SK-N-SH treated with all-trans-retinoic acid at 6 μM for 48 hours (cell line): Measurements from ENCODE around the gene TMLHE.
"Not testable (repeated sequence)": the region's sequence is repeated elsewhere in the genome, so short reads cannot be mapped to it uniquely, and the experiment has no call there.

Experiments used
- ATAC-seq: fragments of 200-7000 bp; cut with Tn5 transposase; 3 replicates; pipeline ENCODE4 v1.9.1; 2020; ENCODE audit warnings: mild to moderate bottlenecking, moderate library complexity
- ARNTL ChIP-seq: fragments of 450-650 bp; formaldehyde crosslinking; IDR thresholded peaks from 2 replicates; pipeline ENCODE4 v1.5.0; 2020; ENCODE audit warnings: low read depth, mild to moderate bottlenecking, moderate library complexity, borderline replicate concordance
- BACH2 ChIP-seq: fragments of 250-450 bp; sonication (Bioruptor Pico); IDR thresholded peaks from 2 replicates; pipeline ENCODE4 v1.9.0; 2021; ENCODE audit warnings: mild to moderate bottlenecking, borderline replicate concordance
- CSDC2 ChIP-seq: fragments of 250-450 bp; sonication (Bioruptor Pico); IDR thresholded peaks from 2 replicates; pipeline ENCODE4 v1.5.0; 2020; ENCODE audit warnings: mild to moderate bottlenecking, moderate library complexity
- ESRRG ChIP-seq: fragments of 250-450 bp; sonication (Bioruptor Pico); IDR thresholded peaks from 2 replicates; pipeline ENCODE4 v1.6.1; 2021; ENCODE audit warnings: mild to moderate bottlenecking
- GLIS3 ChIP-seq: fragments of 250-450 bp; sonication (Bioruptor Pico); IDR thresholded peaks from 2 replicates; pipeline ENCODE4 v1.5.0; 2020; ENCODE audit warnings: mild to moderate bottlenecking, moderate library complexity
- OSR1 ChIP-seq: fragments of 250-450 bp; sonication (Bioruptor Pico); IDR thresholded peaks from 2 replicates; pipeline ENCODE4 v1.8.0; 2022; ENCODE audit warnings: moderate library complexity, mild to moderate bottlenecking, inconsistent platforms
- PPARA ChIP-seq: fragments of 250-450 bp; sonication (Bioruptor Pico); IDR thresholded peaks from 2 replicates; pipeline ENCODE4 v1.5.0; 2020; ENCODE audit warnings: mild to moderate bottlenecking, borderline replicate concordance
- RARB ChIP-seq: fragments of 250-450 bp; sonication (Bioruptor Pico); IDR thresholded peaks from 2 replicates; pipeline ENCODE4 v1.8.0; 2021; ENCODE audit warnings: mild to moderate bottlenecking, moderate library complexity
- SNAI2 ChIP-seq: fragments of 250-450 bp; sonication (Bioruptor Pico); IDR thresholded peaks from 2 replicates; pipeline ENCODE4 v1.5.0; 2020; ENCODE audit warnings: mild to moderate bottlenecking, moderate library complexity
- TCF4 ChIP-seq: fragments of 250-450 bp; sonication (Bioruptor Pico); IDR thresholded peaks from 2 replicates; pipeline ENCODE4 v1.8.0; 2021; ENCODE audit warnings: mild to moderate bottlenecking, moderate library complexity, borderline replicate concordance
- TOX ChIP-seq: fragments of 250-450 bp; sonication (Bioruptor Pico); IDR thresholded peaks from 2 replicates; pipeline ENCODE4 v1.8.0; 2021; ENCODE audit warnings: mild to moderate bottlenecking, moderate library complexity, borderline replicate concordance
- ZC3H10 ChIP-seq: fragments of 250-450 bp; sonication (Bioruptor Pico); IDR thresholded peaks from 2 replicates; pipeline ENCODE4 v1.5.1; 2021; ENCODE audit warnings: mild to moderate bottlenecking, moderate library complexity
- ZFP3 ChIP-seq: fragments of 250-450 bp; sonication (Bioruptor Pico); IDR thresholded peaks from 2 replicates; pipeline ENCODE4 v1.5.0; 2020; ENCODE audit warnings: mild to moderate bottlenecking, moderate library complexity
- ZFP30 ChIP-seq: fragments of 450-650 bp; formaldehyde crosslinking; IDR thresholded peaks from 2 replicates; pipeline ENCODE4 v1.5.0; 2022; ENCODE audit warnings: mild to moderate bottlenecking, moderate library complexity
- ZNF565 ChIP-seq: fragments of 450-650 bp; formaldehyde crosslinking; conservative IDR thresholded peaks from 2 replicates; pipeline ENCODE4 v1.5.0; 2020; ENCODE audit warnings: low read depth, mild to moderate bottlenecking, moderate library complexity
- ZNF70 ChIP-seq: fragments of 450-650 bp; formaldehyde crosslinking; IDR thresholded peaks from 2 replicates; pipeline ENCODE4 v1.5.0; 2020; ENCODE audit warnings: mild to moderate bottlenecking, moderate library complexity
- ZNF8 ChIP-seq: fragments of 450-650 bp; formaldehyde crosslinking; IDR thresholded peaks from 2 replicates; pipeline ENCODE4 v1.5.0; 2020; ENCODE audit warnings: mild to moderate bottlenecking, moderate library complexity
- TF ChIP-seq, protein P1 (sequence below): fragments of 250-450 bp; sonication (Bioruptor Pico); IDR thresholded peaks from 2 replicates; pipeline ENCODE4 v1.5.1; 2020; ENCODE audit warnings: low read depth, mild to moderate bottlenecking, moderate library complexity
- TF ChIP-seq, protein P2 (sequence below): fragments of 250-450 bp; sonication (Bioruptor Pico); IDR thresholded peaks from 2 replicates; pipeline ENCODE4 v1.5.0; 2020; ENCODE audit warnings: mild to moderate bottlenecking, moderate library complexity
- TF ChIP-seq, protein P3 (sequence below): fragments of 250-450 bp; sonication (Bioruptor Pico); IDR thresholded peaks from 2 replicates; pipeline ENCODE4 v1.5.1; 2021; ENCODE audit warnings: mild to moderate bottlenecking, moderate library complexity
- TF ChIP-seq, protein P4 (sequence below): fragments of 250-450 bp; sonication (Bioruptor Pico); IDR thresholded peaks from 2 replicates; pipeline ENCODE4 v1.8.0; 2021; ENCODE audit warnings: low read depth, mild to moderate bottlenecking, moderate library complexity, borderline replicate concordance
- TF ChIP-seq, protein P5 (sequence below): fragments of 250-450 bp; sonication (Bioruptor Pico); IDR thresholded peaks from 2 replicates; pipeline ENCODE4 v1.8.0; 2020; ENCODE audit warnings: mild to moderate bottlenecking, moderate library complexity, borderline replicate concordance

The TMLHE gene

DNA sequence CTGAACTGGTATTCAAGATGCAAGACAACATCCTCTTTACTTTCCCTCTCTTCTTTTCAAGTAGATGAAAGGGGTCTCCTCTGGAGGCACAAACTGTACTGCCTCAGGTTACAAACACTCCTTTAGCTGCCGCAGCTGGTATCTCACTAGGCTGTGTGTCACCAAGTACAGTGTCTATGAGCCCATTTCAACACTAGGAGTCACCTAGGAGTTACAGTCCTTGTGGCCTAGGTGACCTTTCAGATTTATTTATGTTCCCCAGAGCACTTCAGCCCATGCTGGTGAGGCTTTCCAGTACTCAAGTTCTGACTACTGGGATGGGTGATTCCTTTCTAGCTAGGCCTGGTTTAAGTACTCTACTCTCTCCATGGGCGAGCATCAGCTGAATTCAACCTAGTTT lies 32.4 kb upstream of the TMLHE start:
- no peak for ATAC-seq
- TF ChIP-seq ARNTL (CRISPR knock-in tag) (no peak), CSDC2 (CRISPR knock-in tag) (no peak), ZNF8 (no peak), ESRRG (CRISPR knock-in tag) (no peak), OSR1 (no peak), BACH2 (CRISPR knock-in tag) (no peak), TOX (CRISPR knock-in tag) (no peak), ZFP30 (CRISPR knock-in tag) (no peak), GLIS3 (CRISPR knock-in tag) (no peak), SNAI2 (no peak), TCF4 (no peak), PPARA (CRISPR knock-in tag) (no peak), ZC3H10 (CRISPR knock-in tag) (no peak)
- TF ChIP-seq, protein P1, sequence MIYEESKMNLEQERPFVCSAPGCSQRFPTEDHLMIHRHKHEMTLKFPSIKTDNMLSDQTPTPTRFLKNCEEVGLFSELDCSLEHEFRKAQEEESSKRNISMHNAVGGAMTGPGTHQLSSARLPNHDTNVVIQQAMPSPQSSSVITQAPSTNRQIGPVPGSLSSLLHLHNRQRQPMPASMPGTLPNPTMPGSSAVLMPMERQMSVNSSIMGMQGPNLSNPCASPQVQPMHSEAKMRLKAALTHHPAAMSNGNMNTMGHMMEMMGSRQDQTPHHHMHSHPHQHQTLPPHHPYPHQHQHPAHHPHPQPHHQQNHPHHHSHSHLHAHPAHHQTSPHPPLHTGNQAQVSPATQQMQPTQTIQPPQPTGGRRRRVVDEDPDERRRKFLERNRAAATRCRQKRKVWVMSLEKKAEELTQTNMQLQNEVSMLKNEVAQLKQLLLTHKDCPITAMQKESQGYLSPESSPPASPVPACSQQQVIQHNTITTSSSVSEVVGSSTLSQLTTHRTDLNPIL (CRISPR knock-in tag): no peak
- TF ChIP-seq, protein P2, sequence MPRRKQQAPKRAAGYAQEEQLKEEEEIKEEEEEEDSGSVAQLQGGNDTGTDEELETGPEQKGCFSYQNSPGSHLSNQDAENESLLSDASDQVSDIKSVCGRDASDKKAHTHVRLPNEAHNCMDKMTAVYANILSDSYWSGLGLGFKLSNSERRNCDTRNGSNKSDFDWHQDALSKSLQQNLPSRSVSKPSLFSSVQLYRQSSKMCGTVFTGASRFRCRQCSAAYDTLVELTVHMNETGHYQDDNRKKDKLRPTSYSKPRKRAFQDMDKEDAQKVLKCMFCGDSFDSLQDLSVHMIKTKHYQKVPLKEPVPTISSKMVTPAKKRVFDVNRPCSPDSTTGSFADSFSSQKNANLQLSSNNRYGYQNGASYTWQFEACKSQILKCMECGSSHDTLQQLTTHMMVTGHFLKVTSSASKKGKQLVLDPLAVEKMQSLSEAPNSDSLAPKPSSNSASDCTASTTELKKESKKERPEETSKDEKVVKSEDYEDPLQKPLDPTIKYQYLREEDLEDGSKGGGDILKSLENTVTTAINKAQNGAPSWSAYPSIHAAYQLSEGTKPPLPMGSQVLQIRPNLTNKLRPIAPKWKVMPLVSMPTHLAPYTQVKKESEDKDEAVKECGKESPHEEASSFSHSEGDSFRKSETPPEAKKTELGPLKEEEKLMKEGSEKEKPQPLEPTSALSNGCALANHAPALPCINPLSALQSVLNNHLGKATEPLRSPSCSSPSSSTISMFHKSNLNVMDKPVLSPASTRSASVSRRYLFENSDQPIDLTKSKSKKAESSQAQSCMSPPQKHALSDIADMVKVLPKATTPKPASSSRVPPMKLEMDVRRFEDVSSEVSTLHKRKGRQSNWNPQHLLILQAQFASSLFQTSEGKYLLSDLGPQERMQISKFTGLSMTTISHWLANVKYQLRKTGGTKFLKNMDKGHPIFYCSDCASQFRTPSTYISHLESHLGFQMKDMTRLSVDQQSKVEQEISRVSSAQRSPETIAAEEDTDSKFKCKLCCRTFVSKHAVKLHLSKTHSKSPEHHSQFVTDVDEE (CRISPR knock-in tag): no peak
- TF ChIP-seq, protein P3, sequence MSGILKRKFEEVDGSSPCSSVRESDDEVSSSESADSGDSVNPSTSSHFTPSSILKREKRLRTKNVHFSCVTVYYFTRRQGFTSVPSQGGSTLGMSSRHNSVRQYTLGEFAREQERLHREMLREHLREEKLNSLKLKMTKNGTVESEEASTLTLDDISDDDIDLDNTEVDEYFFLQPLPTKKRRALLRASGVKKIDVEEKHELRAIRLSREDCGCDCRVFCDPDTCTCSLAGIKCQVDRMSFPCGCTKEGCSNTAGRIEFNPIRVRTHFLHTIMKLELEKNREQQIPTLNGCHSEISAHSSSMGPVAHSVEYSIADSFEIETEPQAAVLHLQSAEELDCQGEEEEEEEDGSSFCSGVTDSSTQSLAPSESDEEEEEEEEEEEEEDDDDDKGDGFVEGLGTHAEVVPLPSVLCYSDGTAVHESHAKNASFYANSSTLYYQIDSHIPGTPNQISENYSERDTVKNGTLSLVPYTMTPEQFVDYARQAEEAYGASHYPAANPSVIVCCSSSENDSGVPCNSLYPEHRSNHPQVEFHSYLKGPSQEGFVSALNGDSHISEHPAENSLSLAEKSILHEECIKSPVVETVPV: no peak
- TF ChIP-seq, protein P4, sequence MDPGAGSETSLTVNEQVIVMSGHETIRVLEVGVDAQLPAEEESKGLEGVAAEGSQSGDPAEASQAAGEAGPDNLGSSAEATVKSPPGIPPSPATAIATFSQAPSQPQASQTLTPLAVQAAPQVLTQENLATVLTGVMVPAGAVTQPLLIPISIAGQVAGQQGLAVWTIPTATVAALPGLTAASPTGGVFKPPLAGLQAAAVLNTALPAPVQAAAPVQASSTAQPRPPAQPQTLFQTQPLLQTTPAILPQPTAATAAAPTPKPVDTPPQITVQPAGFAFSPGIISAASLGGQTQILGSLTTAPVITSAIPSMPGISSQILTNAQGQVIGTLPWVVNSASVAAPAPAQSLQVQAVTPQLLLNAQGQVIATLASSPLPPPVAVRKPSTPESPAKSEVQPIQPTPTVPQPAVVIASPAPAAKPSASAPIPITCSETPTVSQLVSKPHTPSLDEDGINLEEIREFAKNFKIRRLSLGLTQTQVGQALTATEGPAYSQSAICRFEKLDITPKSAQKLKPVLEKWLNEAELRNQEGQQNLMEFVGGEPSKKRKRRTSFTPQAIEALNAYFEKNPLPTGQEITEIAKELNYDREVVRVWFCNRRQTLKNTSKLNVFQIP (CRISPR knock-in tag): no peak
- TF ChIP-seq, all 23 proteins: peak for 0

DNA sequence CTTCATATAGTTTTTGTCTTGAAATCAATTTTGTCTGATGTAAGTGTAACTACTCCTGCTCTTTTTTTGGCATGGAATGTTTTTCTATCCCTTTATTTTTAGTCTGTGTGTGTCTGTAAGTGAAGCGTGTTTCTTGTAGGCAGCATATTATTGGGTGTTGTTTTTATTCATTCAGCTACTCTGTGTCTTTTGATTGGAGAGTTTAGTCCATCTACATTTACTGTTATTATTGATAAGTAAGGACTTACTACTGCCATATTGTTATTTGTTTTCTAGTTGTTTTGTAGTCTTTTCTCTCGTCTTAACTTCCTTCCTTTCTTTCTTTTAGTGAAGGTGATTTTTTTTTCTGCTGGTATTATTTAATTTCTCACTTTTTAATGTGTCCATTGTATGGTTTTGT lies 30.5 kb upstream of the TMLHE start:
- no peak for TF ChIP-seq BACH2 (CRISPR knock-in tag)
- TF ChIP-seq, protein P5, sequence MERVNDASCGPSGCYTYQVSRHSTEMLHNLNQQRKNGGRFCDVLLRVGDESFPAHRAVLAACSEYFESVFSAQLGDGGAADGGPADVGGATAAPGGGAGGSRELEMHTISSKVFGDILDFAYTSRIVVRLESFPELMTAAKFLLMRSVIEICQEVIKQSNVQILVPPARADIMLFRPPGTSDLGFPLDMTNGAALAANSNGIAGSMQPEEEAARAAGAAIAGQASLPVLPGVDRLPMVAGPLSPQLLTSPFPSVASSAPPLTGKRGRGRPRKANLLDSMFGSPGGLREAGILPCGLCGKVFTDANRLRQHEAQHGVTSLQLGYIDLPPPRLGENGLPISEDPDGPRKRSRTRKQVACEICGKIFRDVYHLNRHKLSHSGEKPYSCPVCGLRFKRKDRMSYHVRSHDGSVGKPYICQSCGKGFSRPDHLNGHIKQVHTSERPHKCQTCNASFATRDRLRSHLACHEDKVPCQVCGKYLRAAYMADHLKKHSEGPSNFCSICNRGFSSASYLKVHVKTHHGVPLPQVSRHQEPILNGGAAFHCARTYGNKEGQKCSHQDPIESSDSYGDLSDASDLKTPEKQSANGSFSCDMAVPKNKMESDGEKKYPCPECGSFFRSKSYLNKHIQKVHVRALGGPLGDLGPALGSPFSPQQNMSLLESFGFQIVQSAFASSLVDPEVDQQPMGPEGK (CRISPR knock-in tag): no peak
- TF ChIP-seq ESRRG (CRISPR knock-in tag): no peak
- TF ChIP-seq ZFP30 (CRISPR knock-in tag): no peak
- no peak for TF ChIP-seq ZFP3
- no peak for TF ChIP-seq TCF4
- TF ChIP-seq GLIS3 (CRISPR knock-in tag): no peak
- no peak for ATAC-seq

DNA sequence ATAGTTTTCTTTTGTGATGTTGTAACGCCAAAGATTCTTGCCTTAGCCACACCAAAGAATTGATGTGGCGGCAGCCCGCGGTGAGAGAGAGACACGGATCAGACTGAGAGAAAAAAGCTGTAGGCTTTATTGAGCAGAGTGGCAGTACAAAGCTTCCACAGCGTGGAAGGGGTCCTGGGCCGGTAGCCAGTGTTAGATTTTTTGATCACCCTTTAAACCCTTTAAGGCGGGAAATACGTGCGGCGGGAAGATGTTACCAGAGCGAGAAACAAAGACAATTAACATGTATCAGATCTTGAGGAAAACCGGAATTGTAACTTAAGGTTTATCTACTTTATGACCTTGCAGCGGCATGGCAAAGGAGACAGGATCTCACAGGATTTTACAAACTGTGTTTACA lies 28.6 kb upstream of the TMLHE start:
- not testable (repeated sequence) for ATAC-seq

DNA sequence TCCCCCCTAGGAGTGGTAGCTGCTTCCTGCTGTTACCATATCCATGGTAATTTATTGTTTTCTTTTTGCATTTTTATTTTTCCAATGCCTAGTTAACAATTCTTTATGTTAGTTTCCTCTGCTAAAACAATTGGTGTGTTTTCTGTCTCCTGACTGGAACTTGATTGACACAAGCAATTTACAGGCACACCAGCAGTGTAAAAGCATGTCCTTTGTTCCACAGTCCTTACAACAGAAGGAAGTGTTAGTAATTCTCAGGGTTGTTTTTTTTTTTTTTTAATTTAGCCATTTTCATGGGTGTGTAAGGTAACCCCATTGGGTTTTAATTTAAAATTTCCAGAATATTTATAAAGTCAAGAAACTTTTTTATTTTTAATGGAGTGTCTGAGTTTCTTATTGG lies 25.0 kb upstream of the TMLHE start:
- no peak for ATAC-seq
- no peak for TF ChIP-seq ZFP30 (CRISPR knock-in tag)
- no peak for TF ChIP-seq ZFP3
- no peak for TF ChIP-seq ZNF70 (CRISPR knock-in tag)
- TF ChIP-seq GLIS3 (CRISPR knock-in tag): no peak
- TF ChIP-seq, protein P2 (CRISPR knock-in tag): no peak
- TF ChIP-seq ZNF565 (CRISPR knock-in tag): no peak
- no peak for TF ChIP-seq OSR1
- TF ChIP-seq, protein P3: no peak
- TF ChIP-seq RARB (CRISPR knock-in tag): no peak
